Erythroblast (primary cell): Measurements from ENCODE around the gene KIAA0753.
A peak's percentile ranks its signal among the peaks of the same experiment; 100 is the strongest.
"Not testable (repeated sequence)": the region's sequence is repeated elsewhere in the genome, so short reads cannot be mapped to it uniquely, and the experiment has no call there.

ENCODE experiments used
- DNase-seq, 2 experiments: peaks; one replicate each; lab custom pipeline; 2025; lab: John Stamatoyannopoulos, UW
- GATA1 ChIP-seq: IDR thresholded peaks from 2 replicates; pipeline ENCODE4 v1.6.1; 2011; ENCODE audit warnings: low read depth, mild to moderate bottlenecking, control low read depth, low read length, moderate library complexity
- POLR2A ChIP-seq: IDR thresholded peaks from 2 replicates; pipeline ENCODE4 v1.6.1; 2011; ENCODE audit warnings: mild to moderate bottlenecking, low read length

KIAA0753 gene

DNA sequence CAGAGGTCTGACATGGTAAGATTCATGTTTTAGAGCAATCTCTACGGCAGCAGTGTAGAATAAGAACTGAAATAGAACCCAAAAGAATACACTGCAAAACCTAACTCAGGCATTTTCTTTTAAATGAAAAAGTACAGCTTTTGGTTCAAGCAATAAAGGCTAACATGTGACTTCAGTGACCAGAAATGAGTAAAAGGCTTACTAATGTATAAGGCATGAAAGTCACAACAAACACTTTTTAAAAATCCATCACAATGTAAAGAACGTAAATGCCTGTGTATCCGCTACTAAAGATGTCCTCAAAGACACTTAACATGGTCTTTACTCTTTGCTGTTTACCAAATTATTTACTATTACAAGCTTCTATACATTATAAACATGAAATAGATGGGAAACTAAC, 16.6 kb downstream of the KIAA0753 start:
- no peak for DNase-seq
- no peak for TF ChIP-seq GATA1
- TF ChIP-seq POLR2A, result no peak

- DNase-seq, result no peak
These were observed 29.3 kb downstream of the KIAA0753 start for GRCh38 chr17:6611231-6611630.

GRCh38 chr17:6610011-6610410, 30.5 kb downstream of the KIAA0753 start:
- TF ChIP-seq GATA1 (no peak), POLR2A (no peak)
- no peak for DNase-seq

More at GRCh38 chr17:6611231-6611630, 29.3 kb downstream of the KIAA0753 start:
- TF ChIP-seq GATA1 (no peak), POLR2A (no peak)

GRCh38 chr17:6608321-6608720, 32.2 kb downstream of the KIAA0753 start:
- DNase-seq, result no peak
- TF ChIP-seq POLR2A (no peak), GATA1 (no peak)

- no peak for DNase-seq
These were observed 35.4 kb downstream of the KIAA0753 start for GRCh38 chr17:6605142-6605541.

DNA sequence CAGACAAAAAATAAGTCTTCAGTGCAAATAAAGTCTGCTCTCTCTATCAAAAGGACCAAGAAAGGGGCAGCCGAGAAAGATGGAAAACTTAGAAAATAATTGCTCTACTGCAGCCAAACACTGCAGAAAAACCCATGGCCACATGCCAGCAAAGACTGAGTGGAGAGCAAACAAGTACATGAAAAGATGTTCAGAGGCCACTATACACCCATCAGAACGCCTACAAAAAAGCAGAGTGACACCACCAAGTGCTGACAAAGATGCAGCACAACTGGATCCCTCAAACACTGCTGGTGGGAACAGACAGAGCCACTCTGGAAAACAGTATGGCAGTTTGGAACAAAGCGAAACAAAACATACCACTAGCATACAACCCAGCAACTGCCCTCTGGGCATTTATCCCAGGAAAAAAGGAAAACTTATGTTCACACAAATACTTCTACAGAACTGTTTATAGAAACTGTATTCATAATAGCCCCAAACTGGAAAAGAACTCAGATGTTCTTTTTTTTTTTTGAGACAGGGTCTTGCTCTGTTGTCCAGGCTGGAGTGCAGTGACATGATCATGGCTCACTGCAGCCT, 36.7 kb downstream of the KIAA0753 start:
- no peak for DNase-seq
- TF ChIP-seq GATA1 (no peak), POLR2A (no peak)

More at GRCh38 chr17:6605142-6605541, 35.4 kb downstream of the KIAA0753 start:
- TF ChIP-seq POLR2A (no peak), GATA1 (no peak)

- DNase-seq, result no peak
These were observed 38.4 kb downstream of the KIAA0753 start for GRCh38 chr17:6602141-6602540.

DNA sequence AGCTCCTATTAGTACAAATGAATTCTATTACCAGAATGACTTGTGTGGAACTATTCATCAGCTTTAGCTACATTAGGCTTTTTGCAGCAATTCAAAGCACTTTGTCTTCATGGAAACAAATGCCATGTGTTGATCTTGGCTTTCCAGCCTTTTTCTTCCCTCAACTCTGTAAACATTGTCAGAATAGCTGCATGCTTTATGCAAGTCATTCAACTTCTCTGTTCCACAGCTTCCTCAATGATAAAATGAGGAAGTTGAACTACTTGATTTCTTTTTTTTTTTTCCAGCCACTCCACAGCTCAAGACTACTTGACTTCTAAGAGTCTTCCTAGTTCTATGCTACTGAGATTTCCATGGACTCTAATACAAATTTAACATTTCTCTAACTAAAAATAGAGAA, 41.1 kb downstream of the KIAA0753 start:
- DNase-seq, result peak in 1 of 2 experiments; percentile 6
- TF ChIP-seq POLR2A, result no peak
- no peak for TF ChIP-seq GATA1

More at GRCh38 chr17:6602141-6602540, 38.4 kb downstream of the KIAA0753 start:
- TF ChIP-seq GATA1 (no peak), POLR2A (no peak)

DNA sequence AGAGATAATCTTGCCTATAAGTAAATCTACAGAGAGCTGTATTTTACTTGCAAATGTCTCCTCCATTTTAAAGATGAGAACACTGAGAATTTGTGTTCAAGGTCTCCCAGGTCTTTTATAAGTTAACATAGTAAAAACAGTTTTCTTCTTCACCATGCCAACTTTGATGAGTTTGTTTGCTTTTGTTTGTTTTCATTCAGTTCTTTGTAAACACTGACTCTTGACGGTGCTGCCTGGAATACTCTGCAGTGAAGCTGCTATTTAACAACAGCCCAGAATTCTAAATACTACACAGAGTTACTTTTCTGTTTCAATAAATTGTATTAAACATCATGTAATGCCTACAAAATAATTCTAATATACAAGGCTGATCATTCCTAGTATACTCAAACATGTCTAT, 42.8 kb downstream of the KIAA0753 start:
- DNase-seq, result no peak
- TF ChIP-seq POLR2A (no peak), GATA1 (no peak)

DNA sequence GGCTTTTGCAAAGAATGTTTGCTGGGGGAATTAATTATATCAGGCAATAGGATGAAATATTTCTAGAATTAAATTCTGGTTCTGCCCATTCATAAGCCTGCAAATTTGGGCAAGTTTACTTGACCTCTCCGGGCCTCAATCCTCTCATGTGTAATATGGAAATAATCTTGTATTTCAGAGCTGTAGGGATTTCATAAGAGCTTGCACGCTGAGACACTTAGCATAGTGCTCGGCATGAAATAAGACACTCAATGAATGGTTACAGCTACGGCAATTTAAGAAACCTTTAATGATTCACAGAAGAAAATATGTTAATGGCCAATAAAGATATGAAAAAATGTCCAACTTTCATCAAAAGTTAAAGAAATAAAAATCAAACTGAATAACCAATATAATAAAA, 43.6 kb downstream of the KIAA0753 start:
- DNase-seq, result no peak
- TF ChIP-seq POLR2A (no peak), GATA1 (no peak)

GRCh38 chr17:6596511-6596910, 44.0 kb downstream of the KIAA0753 start:
- no peak for TF ChIP-seq GATA1
- TF ChIP-seq POLR2A, result no peak

DNA sequence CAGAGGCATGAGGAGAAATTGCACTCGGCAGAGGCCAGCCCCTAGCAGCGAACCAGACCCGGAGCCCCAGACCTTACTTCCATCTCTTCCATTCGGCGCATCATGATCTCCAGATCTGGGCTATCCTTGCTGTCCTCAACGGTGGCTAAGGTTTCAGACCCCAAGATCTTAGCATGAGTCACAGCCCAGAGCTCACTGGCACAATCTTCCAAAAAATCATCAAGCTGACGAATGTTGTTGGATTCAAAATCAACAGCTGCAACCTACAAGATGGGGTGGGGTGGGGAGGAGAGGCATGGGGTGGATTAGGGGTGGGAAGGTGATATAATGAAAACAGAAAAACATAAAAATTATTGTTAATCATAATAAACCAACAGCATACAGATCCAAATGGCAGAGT, 44.4 kb downstream of the KIAA0753 start:
- TF ChIP-seq POLR2A (no peak), GATA1 (no peak)
- no peak for DNase-seq

More at GRCh38 chr17:6596511-6596910, 44.0 kb downstream of the KIAA0753 start:
- no peak for DNase-seq

GRCh38 chr17:6593371-6593770, 47.1 kb downstream of the KIAA0753 start:
- not testable (repeated sequence) for DNase-seq

DNA sequence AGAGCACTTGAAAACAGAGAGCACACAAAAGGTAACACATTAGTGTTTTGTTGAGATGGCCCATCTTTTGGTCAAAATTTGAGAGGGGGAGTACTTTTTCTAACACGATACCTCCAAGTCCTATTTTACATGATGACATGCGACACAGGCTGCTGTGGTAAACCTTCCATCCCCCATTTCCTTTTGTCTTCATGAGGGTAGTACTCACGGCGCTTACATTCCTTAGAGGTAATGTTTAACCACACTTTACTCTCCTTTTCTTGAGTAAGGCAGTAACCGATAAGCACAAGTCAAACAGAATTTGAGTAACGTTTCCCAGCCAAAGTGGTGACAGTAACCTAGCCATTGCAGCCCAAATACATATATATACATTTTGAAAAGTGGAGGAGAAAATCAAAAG, 48.3 kb downstream of the KIAA0753 start:
- TF ChIP-seq GATA1 (no peak), POLR2A (no peak)
- DNase-seq, result no peak

GRCh38 chr17:6591599-6592158, 48.8 kb downstream of the KIAA0753 start:
- DNase-seq, result no peak
- TF ChIP-seq GATA1 (no peak), POLR2A (no peak)
